Measurements from ENCODE around the gene RNASE13.

Gene RNASE13

DNA sequence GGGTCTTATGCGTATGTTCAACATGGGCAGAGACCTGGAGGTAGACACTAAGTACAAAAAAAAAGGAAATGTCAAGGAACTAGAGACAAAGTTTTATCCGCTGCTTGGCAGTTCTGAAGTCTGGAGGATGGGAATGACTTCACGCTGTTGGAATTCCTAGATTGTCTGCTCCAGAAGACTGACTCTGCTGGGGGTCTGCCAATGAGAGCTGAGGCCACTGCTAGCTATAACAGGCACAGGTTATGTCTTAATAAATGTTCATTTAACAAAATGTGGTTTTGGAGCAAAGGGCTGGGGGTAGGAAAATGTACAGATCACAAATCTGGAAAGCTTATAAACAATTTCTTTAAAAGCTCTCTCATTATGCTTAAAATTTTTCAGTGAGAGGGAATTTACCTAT, 28.9 kb upstream of the RNASE13 start:
- no peak for DNase-seq

DNA sequence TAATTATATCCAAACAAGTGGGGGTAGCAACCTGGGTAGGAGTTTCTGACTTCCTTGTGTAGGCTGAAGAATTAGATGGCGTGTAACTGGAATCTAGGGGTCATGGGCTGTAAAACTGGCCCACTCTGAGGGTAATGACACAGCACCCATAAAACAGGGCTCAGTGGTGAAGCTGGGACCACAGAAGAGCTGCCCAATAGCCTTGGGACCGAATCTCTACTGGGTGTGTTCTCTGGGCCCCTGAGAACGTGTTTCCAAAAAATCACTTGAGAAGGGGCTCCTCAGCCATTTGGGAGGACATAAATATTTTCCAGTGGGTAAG, 26.7 kb upstream of the RNASE13 start:
- no peak for DNase-seq

DNA sequence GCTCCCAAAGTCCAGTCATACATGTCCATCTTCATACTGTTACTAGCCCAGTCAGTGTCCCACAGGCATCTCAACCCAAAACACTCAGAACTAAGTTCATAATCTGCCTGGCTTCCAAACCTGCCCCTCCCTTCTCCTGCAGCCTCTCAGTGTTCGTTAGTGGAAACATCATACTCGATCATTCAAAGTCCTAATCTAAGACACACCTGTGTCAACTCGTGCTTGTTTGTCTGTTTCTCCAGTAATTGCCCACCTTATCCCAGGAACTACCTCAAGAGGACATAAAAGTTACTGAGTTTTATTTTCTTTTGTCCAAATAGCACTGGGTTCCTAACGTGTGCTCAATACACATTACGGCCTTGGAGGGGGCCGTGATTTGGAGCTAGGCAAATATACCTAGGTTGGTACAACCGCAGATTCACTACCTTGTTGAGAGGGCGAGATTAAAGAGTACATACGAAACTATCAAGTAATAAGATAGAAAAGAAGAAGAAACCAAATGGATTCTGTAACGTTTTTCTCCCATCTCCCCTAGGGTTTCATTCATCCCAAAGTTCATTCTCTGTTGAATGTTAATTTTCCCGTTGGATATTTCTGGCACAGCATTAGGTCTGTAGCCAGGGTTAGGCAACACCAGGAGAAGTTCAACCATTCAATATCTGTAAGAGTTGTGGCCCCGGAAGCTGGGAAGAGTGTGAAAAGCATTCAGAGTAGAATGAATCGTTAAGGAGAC, 26.2 kb upstream of the RNASE13 start:
- no peak for DNase-seq

DNA sequence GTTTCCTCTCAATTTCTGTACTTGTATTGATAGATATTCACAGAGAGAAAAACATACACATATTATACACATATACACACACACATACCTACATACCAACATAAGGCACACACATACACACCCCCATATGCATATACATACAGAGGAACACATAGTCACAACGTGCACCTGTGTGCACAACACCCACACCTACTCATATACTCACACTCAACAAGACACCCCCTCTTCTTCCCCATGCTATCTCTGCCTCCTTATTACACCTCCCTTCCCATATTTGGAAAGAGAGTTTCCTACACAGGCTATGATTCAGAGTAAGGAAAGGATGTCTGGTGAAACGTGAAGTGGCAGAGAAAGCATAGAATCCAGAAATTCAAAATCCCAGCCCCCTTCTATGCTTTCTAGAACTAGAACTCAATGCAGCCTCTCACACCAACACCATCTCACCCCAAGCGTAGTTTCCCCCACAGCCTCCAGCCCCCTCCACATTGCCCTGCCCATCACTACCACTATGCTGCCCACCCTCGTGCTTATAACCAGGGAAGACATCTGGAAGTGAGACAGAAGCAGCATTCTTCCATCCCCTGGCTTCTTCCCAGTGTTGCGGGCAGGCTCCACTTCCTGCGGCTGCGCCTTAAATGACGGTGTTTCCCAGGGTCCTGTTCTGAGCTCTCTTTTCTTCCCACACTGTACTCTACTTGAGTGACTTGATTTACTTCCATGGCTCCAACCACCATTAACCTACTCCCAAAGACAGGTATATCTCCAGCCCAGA, 25.4 kb upstream of the RNASE13 start:
- DNase-seq, result no peak

DNA sequence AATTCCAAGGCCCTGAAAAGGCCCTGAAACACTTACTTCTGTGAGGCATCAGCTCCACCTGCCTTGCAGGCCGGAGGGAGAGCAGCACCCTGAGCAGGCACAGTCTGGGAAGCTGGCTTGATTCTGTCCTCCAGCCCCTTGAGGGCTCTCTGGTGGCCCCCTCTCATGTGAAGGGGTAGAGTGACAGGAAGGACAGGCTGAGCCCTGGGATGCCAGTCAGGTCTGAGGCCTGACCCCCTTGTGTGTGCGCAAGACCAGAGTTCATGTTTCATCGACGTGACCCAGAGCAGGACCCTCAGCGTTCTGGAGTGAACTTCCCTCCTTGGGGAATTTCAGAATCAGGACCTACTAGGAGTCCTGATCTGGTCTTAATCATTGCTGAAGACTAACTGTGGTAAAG, 24.3 kb upstream of the RNASE13 start:
- no peak for DNase-seq

DNA sequence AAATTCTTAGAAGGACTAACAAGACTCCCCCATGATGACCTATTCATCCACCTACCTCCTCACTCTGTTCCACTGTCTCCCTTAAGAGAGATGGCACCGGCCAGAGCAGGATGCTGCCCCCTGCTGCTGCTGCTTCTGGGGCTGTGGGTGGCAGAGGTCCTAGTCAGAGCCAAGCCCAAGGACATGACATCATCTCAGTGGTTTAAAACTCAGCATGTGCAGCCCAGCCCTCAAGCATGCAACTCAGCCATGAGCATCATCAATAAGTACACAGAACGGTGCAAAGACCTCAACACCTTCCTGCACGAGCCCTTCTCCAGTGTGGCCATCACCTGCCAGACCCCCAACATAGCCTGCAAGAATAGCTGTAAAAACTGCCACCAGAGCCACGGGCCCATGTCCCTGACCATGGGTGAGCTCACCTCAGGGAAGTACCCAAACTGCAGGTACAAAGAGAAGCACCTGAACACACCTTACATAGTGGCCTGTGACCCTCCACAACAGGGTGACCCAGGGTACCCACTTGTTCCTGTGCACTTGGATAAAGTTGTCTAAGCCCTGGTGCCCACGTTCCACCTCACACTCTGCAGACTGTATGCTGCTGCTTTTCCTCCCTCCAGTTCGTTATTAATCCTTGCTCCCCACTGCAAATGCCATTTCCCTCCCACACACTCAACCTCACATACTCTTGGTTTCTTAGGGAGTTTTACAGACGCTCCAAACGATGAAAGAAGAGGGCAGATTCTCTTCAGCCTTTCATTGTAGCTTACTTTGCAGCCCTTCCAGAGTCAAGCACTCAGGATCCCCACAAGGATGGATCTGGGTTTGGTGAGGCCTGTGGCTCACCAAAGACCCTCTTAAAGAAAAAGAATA, 23.4 kb upstream of the RNASE13 start, which contains the start of gene RNASE8:
Gene RNASE8 (plus strand): TSS at position 20 of the 873 bp plus-strand sequence. CDS start 71 bp downstream, at position 91.
- no peak for DNase-seq

DNA sequence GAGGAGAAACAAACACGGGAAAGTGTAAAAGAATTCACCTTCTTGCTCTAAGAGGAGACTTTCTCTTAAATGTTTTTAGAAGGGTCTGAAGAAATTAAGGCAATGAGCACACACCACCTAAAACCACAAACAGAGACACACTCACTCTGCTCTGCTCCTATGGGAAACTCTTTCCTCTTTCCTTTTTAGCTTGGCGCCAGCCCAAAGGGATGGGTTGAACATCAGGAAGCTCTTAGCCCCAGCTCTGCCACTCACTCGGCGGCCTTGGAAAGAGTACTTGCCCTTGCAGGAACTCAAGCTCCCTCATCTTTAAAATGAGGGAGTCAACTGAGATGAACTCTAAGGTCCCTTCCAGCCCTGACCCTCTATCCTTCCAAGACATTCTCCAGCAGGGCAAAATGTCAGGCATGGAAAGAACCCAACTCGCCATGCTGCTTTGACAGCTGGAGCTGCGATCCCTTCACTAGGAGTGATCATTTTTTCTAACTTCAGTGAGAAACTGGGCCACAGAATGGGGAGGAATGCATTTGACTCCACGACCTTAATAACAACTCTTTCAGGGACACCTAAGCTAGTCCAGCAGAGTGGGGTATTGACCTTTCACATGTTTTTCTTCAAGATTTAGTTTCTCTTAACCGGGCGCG, 22.0 kb upstream of the RNASE13 start:
- no peak for DNase-seq

DNA sequence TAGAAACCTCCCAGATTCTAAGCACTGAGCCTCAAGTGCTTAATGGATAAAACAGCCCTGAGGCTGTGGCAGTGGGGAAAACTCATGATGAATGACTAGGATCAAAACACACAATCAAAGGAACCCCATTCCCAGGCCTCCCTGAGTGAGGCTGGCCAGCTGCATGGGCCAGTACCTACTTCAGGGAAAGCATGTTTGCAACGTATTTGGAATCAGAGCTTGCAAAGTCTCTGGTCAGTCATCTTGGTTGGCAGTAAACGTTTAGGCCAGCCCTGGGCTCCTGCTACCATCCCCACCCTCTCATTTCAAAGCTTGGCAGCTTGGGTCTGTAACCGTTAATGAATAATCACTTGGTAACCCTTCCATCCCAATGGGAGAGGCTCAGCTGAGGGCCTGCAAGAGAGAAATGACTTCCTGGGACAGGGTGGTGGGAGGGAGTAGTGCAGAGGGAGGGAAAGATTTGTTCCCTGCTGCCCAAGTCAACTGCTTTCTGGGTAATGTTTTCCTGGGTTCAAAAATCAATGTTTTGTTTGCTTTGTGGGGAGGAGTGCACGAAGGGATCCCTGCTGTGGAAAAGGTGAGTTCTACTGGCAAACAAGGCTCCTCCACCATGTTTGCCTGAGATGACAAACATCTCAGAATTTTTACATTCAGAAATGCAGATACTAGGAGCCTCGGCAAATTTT, 21.0 kb upstream of the RNASE13 start:
- peak in 1 of 3 experiments; percentile 36 for DNase-seq

DNA sequence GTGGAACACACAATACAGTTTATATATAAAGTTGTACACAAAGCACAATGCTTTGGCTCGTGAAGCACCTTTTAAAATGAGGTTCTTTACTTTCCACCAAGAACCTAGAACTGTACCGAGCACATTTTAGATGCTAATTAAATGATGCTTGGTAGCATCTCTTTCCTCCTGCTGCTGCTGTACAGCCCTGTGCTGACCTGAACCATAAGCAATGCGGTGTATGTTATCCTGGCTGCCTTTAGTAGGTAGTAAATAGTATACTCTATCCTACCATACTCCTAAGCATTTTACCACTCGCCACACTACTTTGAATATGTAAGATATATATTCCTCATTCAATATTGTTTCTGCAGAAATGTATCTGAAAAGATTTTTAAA, 20.1 kb upstream of the RNASE13 start:
- DNase-seq, result no peak

DNA sequence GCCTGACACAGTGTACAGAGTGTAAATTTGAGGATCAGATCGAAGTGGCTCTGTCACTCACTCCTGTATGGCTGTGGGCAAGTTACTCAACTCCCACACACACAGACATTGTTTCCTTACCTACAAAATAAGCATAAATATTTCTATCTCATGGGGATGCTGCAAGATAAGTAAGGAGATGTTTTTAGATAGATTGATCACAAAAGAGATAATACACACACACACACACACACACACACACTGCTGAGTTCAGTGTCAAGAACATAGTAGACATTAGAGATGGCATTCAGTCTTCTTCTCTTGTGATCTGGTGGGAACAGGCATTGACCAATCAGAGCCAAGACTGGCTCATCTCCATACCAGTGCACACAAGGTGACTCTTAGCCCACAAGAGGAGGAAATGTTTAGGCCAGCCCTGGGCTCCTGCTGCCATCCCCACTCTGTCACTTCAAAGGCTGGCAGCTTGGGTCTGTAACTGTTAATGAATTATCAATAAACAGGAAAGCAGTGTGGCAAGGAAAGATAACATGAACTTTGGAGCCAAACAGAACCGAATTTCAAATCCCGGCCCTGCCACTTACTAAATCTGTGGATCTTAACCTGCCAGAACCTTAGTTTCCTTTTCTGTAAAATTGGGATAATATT, 19.6 kb upstream of the RNASE13 start:
- no peak for DNase-seq

DNA sequence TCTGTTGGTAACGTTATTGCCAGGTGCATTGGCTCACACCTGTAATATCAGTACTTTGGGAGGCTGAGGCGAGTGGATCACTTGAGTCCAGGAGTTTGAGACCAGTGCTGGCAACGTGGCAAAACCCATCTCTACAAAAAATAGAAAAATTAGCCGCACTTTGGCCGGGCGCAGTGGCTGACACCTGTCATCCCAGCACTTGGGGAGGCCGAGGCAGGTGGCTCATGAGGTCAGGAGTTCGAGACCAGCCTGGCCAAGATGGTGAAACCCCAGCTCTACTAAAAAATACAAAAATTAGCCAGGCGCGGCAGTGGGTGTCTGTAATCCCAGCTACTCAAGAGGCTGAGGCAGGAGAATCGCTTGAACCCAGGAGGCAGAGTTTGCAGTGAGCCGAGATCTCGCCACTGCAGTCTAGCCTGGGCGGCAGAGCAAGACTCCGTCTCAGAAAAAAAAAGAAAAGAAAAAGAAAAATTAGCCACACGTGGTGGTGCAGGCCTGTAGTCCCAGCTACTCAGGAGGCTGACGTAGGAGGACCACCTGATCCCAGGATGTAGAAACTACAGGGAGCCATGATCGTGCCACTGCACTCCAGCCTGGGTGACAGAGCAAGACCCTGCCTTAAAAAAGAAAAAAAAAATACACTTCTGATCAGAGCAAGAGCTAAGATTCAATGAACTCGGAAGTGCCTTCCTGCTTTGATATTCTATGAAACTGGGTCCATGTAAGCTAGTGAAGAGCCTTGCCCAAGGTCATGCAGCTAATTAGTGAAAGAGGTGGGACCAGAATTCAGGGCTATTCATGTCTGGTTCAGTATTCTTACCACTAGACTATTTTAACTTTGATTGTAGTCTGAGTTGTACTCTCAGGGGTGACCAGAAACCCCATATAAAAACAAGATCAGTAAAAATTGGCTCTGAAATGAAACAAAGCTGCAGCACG, 18.8 kb upstream of the RNASE13 start:
- no peak for DNase-seq

DNA sequence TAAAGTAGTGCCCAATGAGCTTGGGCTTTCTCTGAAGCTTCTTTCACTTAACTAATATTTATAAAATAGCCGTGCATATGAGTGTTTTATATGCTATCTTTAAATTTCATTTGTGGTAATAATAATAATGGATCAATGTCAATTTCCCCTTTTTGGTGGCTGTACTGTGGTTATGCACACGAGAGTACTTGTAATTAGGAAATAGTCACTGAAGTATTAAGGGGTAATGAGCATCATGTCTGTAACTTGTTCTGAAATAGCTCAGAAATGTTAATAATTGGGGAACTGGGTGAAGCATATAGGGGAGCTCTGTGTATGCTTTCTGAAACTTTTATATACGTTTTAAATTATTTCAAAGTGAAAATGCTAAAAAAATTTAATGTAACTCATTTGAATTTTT, 16.0 kb upstream of the RNASE13 start:
- no peak for DNase-seq

DNA sequence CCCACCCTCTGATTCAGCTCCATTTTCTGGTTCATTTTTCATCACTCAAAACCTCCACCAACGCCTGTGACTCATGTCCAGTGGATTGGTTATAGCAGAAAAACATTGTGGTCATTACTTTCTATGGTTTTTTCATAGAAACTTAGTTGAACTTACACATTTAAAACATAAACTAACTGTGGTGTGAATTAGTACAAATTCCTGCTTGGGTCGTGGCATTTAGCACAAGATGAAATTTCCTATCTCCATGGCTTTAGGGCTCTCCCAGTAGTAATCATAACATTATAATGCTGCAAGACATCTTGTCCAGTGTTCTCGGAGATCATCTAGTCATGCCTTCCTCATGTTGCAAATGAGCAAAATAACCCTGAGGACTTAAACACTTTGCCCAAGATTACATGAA, 14.7 kb upstream of the RNASE13 start:
- DNase-seq, result no peak

DNA sequence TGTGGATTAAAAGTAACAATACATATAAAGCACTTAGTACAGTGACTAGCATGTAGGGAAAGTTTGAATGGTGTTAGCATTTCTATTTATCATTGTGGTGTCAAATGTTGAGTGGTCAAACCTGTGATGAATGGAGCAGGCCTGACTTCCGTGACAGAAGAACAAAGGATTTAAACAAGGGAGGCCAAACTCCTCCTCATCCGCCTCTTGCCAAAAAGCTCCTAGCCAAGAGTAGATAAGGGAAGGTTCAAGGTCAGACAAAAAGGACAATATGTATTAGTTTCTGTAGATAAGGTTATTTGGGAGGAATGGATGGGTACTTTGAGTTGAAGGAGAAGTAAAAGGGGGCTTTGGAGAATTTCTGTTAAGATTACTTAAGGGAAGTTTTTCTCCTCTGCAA, 14.0 kb upstream of the RNASE13 start:
- no peak for DNase-seq

DNA sequence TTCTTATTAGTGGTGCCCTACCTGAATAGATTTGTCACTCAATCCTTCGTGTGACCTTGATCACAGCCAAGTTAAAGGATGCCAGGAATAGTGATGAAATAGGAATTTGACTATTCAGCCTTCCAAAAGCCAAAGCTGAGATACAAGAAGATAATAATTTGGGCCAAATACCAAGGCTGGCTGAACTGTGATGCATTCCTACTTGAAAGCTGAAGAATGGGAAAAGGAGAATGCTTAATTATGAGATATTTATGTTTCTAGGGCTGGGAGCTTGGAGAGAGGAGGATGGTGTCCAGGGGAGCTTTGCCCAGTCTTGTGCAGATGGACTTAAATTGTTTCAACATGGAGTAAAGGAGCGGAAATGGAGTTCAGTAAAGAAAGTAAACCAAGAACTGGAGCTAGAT, 12.8 kb upstream of the RNASE13 start:
- DNase-seq, result no peak

DNA sequence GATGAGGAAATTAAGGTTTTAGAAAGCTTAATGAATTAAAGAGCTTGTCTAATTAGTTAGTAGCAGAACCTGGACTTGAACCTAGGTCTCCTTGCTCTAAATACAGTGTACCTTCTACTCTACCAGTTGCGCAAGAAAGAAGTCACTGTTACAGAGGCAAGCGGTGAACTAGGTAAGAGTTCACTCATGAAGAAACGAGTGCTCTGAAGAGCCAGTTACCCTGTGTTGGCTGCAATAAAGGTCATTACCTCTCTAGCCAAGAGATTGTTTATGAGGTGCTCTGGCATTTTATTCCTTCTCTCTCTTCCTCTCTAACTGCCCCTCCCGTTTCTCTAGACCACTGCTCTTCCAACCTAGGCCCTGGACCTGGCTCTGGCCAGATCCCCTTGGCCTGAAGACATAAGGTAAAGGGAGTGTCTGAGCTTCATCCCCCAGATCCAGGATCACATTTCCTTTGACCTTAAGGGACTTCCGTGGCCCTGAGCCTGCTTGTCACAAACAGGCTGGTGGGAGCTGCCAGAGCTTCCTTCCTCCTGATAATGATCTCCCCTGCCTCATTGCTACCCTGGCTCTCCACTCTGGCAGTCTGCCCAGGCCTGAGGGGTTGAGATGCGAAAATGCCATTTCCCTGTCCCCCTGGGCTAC, 9.5 kb upstream of the RNASE13 start:
- DNase-seq, result peak in 1 of 3 experiments; percentile 5

DNA sequence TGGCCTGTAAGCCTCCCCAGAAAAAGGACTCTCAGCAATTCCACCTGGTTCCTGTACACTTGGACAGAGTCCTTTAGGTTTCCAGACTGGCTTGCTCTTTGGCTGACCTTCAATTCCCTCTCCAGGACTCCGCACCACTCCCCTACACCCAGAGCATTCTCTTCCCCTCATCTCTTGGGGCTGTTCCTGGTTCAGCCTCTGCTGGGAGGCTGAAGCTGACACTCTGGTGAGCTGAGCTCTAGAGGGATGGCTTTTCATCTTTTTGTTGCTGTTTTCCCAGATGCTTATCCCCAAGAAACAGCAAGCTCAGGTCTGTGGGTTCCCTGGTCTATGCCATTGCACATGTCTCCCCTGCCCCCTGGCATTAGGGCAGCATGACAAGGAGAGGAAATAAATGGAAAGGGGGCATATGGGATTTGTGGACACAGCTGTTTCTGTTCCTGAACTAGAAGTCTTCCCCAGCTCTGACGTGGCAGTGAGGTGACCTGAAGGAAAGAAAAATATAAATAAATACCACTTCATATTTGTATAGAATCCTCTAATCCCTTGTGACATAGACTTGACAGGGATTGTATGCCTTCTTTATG, 8.9 kb upstream of the RNASE13 start:
- no peak for DNase-seq

DNA sequence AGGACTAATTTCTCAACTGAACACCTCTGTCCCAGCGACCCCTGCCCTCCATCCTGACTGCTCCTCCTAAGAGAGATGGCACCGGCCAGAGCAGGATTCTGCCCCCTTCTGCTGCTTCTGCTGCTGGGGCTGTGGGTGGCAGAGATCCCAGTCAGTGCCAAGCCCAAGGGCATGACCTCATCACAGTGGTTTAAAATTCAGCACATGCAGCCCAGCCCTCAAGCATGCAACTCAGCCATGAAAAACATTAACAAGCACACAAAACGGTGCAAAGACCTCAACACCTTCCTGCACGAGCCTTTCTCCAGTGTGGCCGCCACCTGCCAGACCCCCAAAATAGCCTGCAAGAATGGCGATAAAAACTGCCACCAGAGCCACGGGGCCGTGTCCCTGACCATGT, 8.3 kb upstream of the RNASE13 start:
- no peak for DNase-seq

DNA sequence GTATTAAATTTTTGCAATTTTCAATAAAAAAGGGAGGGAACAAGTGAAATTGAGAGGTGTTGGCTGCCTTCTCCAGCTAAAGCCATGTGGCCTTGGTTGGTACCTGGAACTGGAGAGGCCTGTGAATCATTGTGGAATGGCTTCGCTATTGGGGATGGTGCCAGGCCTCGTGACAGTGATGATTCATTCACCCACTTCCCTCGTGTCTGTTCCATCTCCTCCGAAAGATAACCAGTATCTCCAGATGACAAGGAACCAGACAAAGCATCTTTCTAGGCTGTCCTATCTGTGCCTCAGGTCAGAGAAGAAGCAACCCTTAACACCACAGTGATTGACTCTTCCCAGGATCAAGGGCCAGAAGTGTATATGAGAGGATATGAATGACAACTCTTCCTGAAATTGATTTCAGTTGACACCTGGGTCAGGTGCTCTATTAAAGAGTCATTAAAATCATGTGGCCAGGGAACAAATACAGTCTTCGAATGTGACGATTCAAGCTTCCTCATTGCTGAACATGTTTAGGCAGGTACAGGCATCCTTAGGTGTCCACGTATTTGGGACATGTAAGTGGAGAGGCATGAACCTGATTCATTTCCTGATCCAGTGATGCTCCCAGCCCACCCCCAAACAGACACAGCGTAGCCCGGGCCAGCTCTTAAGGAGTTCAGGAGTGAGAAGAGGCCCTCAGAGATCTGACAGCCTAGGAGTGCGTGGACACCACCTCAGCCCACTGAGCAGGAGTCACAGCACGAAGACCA, 7.2 kb upstream of the RNASE13 start, which contains the start of gene RNASE7:
Gene RNASE7 (plus strand): TSS at position 687 of the 758 bp plus-strand sequence. CDS start 631 bp downstream, outside the sequence.
- no peak for DNase-seq

Data from NCI-H1417 (cell line).